K562 (cell line): Measurements from ENCODE around the gene ZFAND3. TPM values are rescaled to one million over a fixed set of nuclear protein-coding genes. Genes with fewer than 3 reads are reported as not detected.

ENCODE experiments used
- AFF4 ChIP-seq: sonication (generic); formaldehyde crosslinking; IDR thresholded peaks from 2 replicates; pipeline ENCODE4 v1.8.0; 2023; ENCODE audit warnings: mild to moderate bottlenecking, missing genetic modification reagents
- BRD9 ChIP-seq: fragments of 450-650 bp; IDR thresholded peaks from 2 replicates; pipeline ENCODE4 v1.6.1; 2018; ENCODE audit warnings: low read depth; ENCODE audit not compliant: partially characterized antibody
- CBX5 ChIP-seq: IDR thresholded peaks from 2 replicates; pipeline ENCODE4 v1.6.1; 2014; ENCODE audit warnings: low read depth, borderline replicate concordance
- DDX20 ChIP-seq: fragments of 450-650 bp; IDR thresholded peaks from 2 replicates; pipeline ENCODE4 v1.6.1; 2016; ENCODE audit warnings: missing genetic modification characterization, low read depth, mild to moderate bottlenecking, missing compliant biosample characterization, moderate library complexity
- ELF4 ChIP-seq: fragments of 450-650 bp; formaldehyde crosslinking; IDR thresholded peaks from 2 replicates; pipeline ENCODE4 v1.4.0; 2022; ENCODE audit warnings: missing genetic modification characterization
- FOXJ2 ChIP-seq: fragments of 200-800 bp; sonication (Bioruptor generic); IDR thresholded peaks from 2 replicates; pipeline ENCODE4 v1.6.1; 2016; ENCODE audit warnings: missing genetic modification characterization, missing compliant biosample characterization
- JUND ChIP-seq, 2 experiments: IDR thresholded peaks; 2 replicates in 1 of 2; 3 replicates in 1 of 2; pipeline ENCODE4 v1.6.1; 2011; ENCODE audit warnings: borderline replicate concordance in 2 of 2, low read depth in 2 of 2, low read length in 2 of 2, improper control_type of control experiment in 1 of 2, missing biosample characterization in 1 of 2, missing genetic modification characterization in 1 of 2, missing genetic modification reagents in 1 of 2
- KLF13 ChIP-seq: fragments of 450-650 bp; IDR thresholded peaks from 2 replicates; pipeline ENCODE4 v1.6.1; 2016; ENCODE audit warnings: missing genetic modification characterization, low read depth, mild to moderate bottlenecking, missing compliant biosample characterization, moderate library complexity, borderline replicate concordance
- LARP7 ChIP-seq: fragments of 450-650 bp; IDR thresholded peaks from 2 replicates; pipeline ENCODE4 v1.6.1; 2016
- MCM5 ChIP-seq: fragments of 450-650 bp; IDR thresholded peaks from 2 replicates; pipeline ENCODE4 v1.6.1; 2016; ENCODE audit warnings: low read depth
- MEIS2 ChIP-seq: fragments of 450-650 bp; IDR thresholded peaks from 2 replicates; pipeline ENCODE4 v1.6.1; 2014; ENCODE audit warnings: mild to moderate bottlenecking; ENCODE audit not compliant: partially characterized antibody
- NFIX ChIP-seq: fragments of 250-450 bp; sonication (Bioruptor Pico); IDR thresholded peaks from 2 replicates; pipeline ENCODE4 v1.4.0; 2020; ENCODE audit warnings: low read depth, mild to moderate bottlenecking, moderate library complexity
- NR2F6 ChIP-seq: fragments of 450-650 bp; formaldehyde crosslinking; IDR thresholded peaks from 2 replicates; pipeline ENCODE4 v1.4.0; 2020; ENCODE audit warnings: mild to moderate bottlenecking
- SNIP1 ChIP-seq: fragments of 450-650 bp; IDR thresholded peaks from 2 replicates; pipeline ENCODE4 v1.7.1; 2017; ENCODE audit warnings: low read depth, mild to moderate bottlenecking
- SRSF1 ChIP-seq: fragments of 200-400 bp; formaldehyde crosslinking; IDR thresholded peaks from 2 replicates; pipeline ENCODE4 v1.6.1; 2017; ENCODE audit warnings: mild to moderate bottlenecking, low read depth, low read length, moderate library complexity
- TFAP4 ChIP-seq: sonication (generic); formaldehyde crosslinking; IDR thresholded peaks from 2 replicates; pipeline ENCODE4 v1.8.0; 2022; ENCODE audit warnings: missing genetic modification reagents, mild to moderate bottlenecking, moderate library complexity, borderline replicate concordance
- WHSC1 ChIP-seq: IDR thresholded peaks from one replicate; pipeline ENCODE4 v1.6.1; 2012; ENCODE audit warnings: low read length, control low read depth, inconsistent platforms
- XRCC4 ChIP-seq: IDR thresholded peaks from one replicate; pipeline ENCODE4 v1.6.1; 2011; ENCODE audit not compliant: insufficient read depth, insufficient read length; ENCODE audit errors: extremely low read depth
- ZMIZ1 ChIP-seq, 2 experiments: fragments of 150-350 bp in 1 of 2; IDR thresholded peaks; 2 replicates each; pipeline ENCODE4 v1.6.1; 2012 to 2016; ENCODE audit warnings: low read depth in 2 of 2, low read length in 2 of 2, mild to moderate bottlenecking in 1 of 2, moderate library complexity in 1 of 2
- polyA plus RNA-seq, 8 experiments: library from polyadenylated mRNA; depleted of rRNA in 4 of 8; stranded (reverse) in 5 of 8; unstranded in 3 of 8; fragments of >200 nt; fragmentation: Nextera tagmentation in 2 of 8; fragmentation: Illumina TruSeq in 1 of 8; extraction: Ambion mirVana in 2 of 8; extraction: Trizol in 1 of 8; gene quantifications; 2 replicates each; pipeline versions ENCODE4 v1.2.1 to v1.2.3, GENCODE V29; 2011 to 2014; ENCODE audit warnings: inconsistent platforms in 1 of 8, missing spikeins in 1 of 8
- total RNA-seq, 7 experiments: library from RNA; depleted of rRNA in 6 of 7; stranded (reverse); fragments of >200 nt in 6 of 7; fragmentation: Illumina TruSeq in 2 of 7; extraction: Trizol in 2 of 7; gene quantifications; 2 replicates each; pipeline versions ENCODE4 v1.2.1 to v1.2.3, GENCODE V29; 2011 to 2021; ENCODE audit warnings: low replicate concordance in 1 of 7

Gene ZFAND3
- total and polyA plus RNA-seq, 9 of the 15 experiments (the other 6 are each of a cell fraction or from before 2014, with no cell fraction given) = 0.81 to 26.6 (median 11.8) TPM

GRCh38 chr6:37819177-37819801, at the start of gene ZFAND3 (continued):
- TF ChIP-seq ZMIZ1 (IDR thresholded peaks at IDR 0.05; ENCODE audit: low read depth in 2 of 2, low read length in 2 of 2) (no peak), CBX5 (no peak), FOXJ2 (tag) (no peak), LARP7 (no peak), NFIX (CRISPR knock-in tag) (no peak), TFAP4 (peak; percentile 100), WHSC1 (no peak), ELF4 (CRISPR knock-in tag) (no peak), JUND (IDR thresholded peaks at IDR 0.05; ENCODE audit: borderline replicate concordance, low read depth, low read length) (peak; percentile 93), JUND (tag; IDR thresholded peaks at IDR 0.05; ENCODE audit: borderline replicate concordance, low read depth, low read length) (no peak), KLF13 (tag) (peak; percentile 92), XRCC4 (no peak), MCM5 (no peak), NR2F6 (CRISPR knock-in tag) (no peak), MEIS2 (no peak), DDX20 (tag) (no peak), AFF4 (CRISPR knock-in tag) (no peak), SNIP1 (no peak), BRD9 (no peak), SRSF1 (no peak)
